CD4-positive, alpha-beta memory T cell (primary cell): ENCODE data around the gene PRCC. TPM values are rescaled to one million over a fixed set of nuclear protein-coding genes. Genes with fewer than 3 reads are reported as not detected.
"Not testable (repeated sequence)": the region's sequence is repeated elsewhere in the genome, so short reads cannot be mapped to it uniquely, and the experiment has no call there.

Source experiments
- CTCF ChIA-PET: fragments of 350-600 bp; sonication (Branson Sonifier 250); formaldehyde crosslinking; loops from one replicate; lab custom pipeline; 2021; ENCODE audit warnings: inconsistent platforms; ENCODE audit not compliant: partially characterized antibody; lab: Charles Lee
- POLR2A ChIA-PET: fragments of 350-600 bp; sonication (Branson Sonifier 250); formaldehyde crosslinking; loops from one replicate; lab custom pipeline; 2021; ENCODE audit not compliant: partially characterized antibody; lab: Charles Lee
- DNase-seq, 5 donors: peaks; one replicate each; pipeline versions ENCODE4 v3.0.0 to v3.0.0-alpha.2; 2020 to 2022; ENCODE audit warnings: mixed read lengths in 1 of 5
- H3K27ac ChIP-seq: one replicate; pipeline ENCODE4 v1.7.0; 2013; ENCODE audit warnings: low read depth, low read length
- H3K27me3 ChIP-seq: 2 replicates; pipeline ENCODE4 v1.7.0; 2013; ENCODE audit warnings: mild to moderate bottlenecking, low read length, moderate library complexity; ENCODE audit not compliant: insufficient read depth
- H3K36me3 ChIP-seq: 2 replicates; pipeline ENCODE4 v1.7.0; 2013; ENCODE audit warnings: mild to moderate bottlenecking, low read length, moderate library complexity; ENCODE audit not compliant: insufficient read depth
- H3K4me1 ChIP-seq: 2 replicates; pipeline ENCODE4 v1.7.0; 2013; ENCODE audit warnings: mild to moderate bottlenecking, low read length, moderate library complexity; ENCODE audit not compliant: insufficient read depth
- H3K4me3 ChIP-seq, 2 donors: one replicate each; pipeline ENCODE4 v1.7.0; 2013; ENCODE audit warnings: low read length in 2 of 2, mild to moderate bottlenecking in 1 of 2
- H3K9me3 ChIP-seq, 2 donors: one replicate each; pipeline ENCODE4 v1.7.0; 2013; ENCODE audit warnings: low read length in 2 of 2, control low read depth in 1 of 2; ENCODE audit not compliant: control insufficient read depth in 1 of 2
- H3K27ac Mint-ChIP-seq, 7 donors: one replicate each; pipeline ENCODE4 v1.8.0; 2020 to 2021; ENCODE audit warnings: mixed read lengths in 7 of 7, mild to moderate bottlenecking in 6 of 7, inconsistent platforms in 3 of 7, moderate library complexity in 3 of 7
- H3K27me3 Mint-ChIP-seq, 2 donors: one replicate each; pipeline ENCODE4 v1.8.0; 2020 to 2021; ENCODE audit warnings: mixed read lengths in 2 of 2
- H3K36me3 Mint-ChIP-seq, 2 donors: one replicate each; pipeline ENCODE4 v1.8.0; 2020 to 2021; ENCODE audit warnings: mixed read lengths in 2 of 2, inconsistent platforms in 1 of 2, mild to moderate bottlenecking in 1 of 2
- H3K4me1 Mint-ChIP-seq, 4 donors: one replicate each; pipeline ENCODE4 v1.8.0; 2020 to 2021; ENCODE audit warnings: mixed read lengths in 4 of 4, mild to moderate bottlenecking in 1 of 4
- H3K4me3 Mint-ChIP-seq, 8 donors: one replicate each; pipeline ENCODE4 v1.8.0; 2020 to 2021; ENCODE audit warnings: mixed read lengths in 8 of 8, mild to moderate bottlenecking in 7 of 8, moderate library complexity in 6 of 8, inconsistent platforms in 3 of 8
- H3K9me3 Mint-ChIP-seq, 8 donors: one replicate each; pipeline ENCODE4 v1.8.0; 2020 to 2021; ENCODE audit warnings: mixed read lengths in 8 of 8, mild to moderate bottlenecking in 5 of 8, inconsistent platforms in 3 of 8, moderate library complexity in 1 of 8
- intact Hi-C: fragments of 100-400 bp; cut with micrococcal nuclease; formaldehyde crosslinking; loops from one replicate; pipeline ENCODE4 v1.15.1; 2023
- polyA plus RNA-seq, 2 donors: library from polyadenylated mRNA; unstranded; fragments of 300-500 nt; fragmentation: Illumina TruSeq; gene quantifications; one replicate each; pipeline ENCODE4 v1.2.3, GENCODE V29; 2021
- total RNA-seq, 2 experiments: library from RNA; stranded (reverse); gene quantifications; one replicate each; pipeline ENCODE4 v1.2.3, GENCODE V29; 2021

PRCC gene
- total and polyA plus RNA-seq, 4 experiments from 2014 or later = 32.8 to 61.3 (median 56.8) TPM

- POLR2A ChIA-PET = interaction anchor here (1.1 to 3.4 kb wide), 3 partner anchors 9 to 15 kb away, joined by 3 to 17 read pairs (median 3); partner anchors contain the start of genes MRPL24 and PRCC
- H3K36me3 Mint-ChIP-seq = peaks cover 0 to 5% of the 10 kb centered on the region in 2 donors
- CTCF ChIA-PET = interaction anchor here (0.7 to 2.4 kb wide), 5 partner anchors 30 to 150 kb away, joined by 3 to 8 read pairs (median 3); partner anchors contain the start of gene NTRK1
Measured at GRCh38 chr1:156756355-156756754, 11.0 kb upstream of the PRCC start.

DNA sequence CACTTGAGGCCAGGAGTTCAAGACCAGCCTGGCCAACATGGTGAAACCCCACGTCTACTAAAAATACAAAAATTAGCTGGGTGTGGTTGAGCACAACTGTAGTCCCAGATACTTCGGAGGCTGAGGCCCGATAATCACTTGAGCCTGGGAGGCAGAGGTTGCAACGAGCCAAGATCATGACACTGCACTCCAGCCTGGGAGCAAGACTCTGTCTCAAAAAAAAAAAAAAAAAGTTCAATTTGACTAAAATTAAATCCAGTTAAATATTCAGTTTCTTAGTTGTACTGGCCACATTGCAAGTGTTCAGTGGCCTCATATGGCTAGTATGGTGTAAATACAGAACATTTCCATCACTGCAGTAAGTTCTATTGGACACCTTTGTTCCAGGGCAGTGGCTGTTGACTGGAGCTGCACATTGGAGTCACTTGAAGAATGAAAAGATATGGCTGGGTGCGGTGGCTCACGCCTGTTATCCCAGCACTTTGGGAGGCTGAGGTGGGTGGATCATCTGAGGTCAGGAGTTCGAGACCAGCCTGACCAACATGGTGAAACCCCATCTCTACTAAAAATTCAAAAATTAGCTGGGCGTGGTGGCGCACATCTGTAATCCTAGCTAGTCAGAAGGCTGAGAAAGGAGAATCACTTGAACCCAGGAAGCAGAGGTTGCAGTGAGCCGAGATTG, 9.6 kb upstream of the PRCC start:
- H3K36me3 ChIP-seq, H3K4me3 Mint-ChIP-seq, H3K36me3 Mint-ChIP-seq, DNase-seq, H3K9me3 Mint-ChIP-seq, H3K4me3 ChIP-seq, intact Hi-C loops, H3K9me3 ChIP-seq, H3K27me3 Mint-ChIP-seq, H3K27me3 ChIP-seq, H3K27ac ChIP-seq, H3K4me1 ChIP-seq: not testable (repeated sequence)
- Mint-ChIP-seq H3K4me1 (peaks cover 4 to 17% (median 11%) of the 10 kb centered on the region in 4 donors), H3K27ac (peak overlapping the region in 1 of 7 donors; percentile 13)
- CTCF ChIA-PET = interaction anchor here (0.9 to 2.4 kb wide), 2 partner anchors 11 to 68 kb away, joined by 3 to 8 read pairs; no protein-coding TSS in a partner anchor
- POLR2A ChIA-PET = interaction anchor here (1.3 kb wide), 1 partner anchor 9 kb away, joined by 4 read pairs; the partner anchor contains the start of gene PRCC

More at GRCh38 chr1:156756355-156756754, 11.0 kb upstream of the PRCC start:
- no peaks in the 10 kb centered on the region for H3K9me3 Mint-ChIP-seq
- intact Hi-C loops = no loop called here
- H3K27me3 Mint-ChIP-seq = no peaks in the 10 kb centered on the region
- no peaks in the 10 kb centered on the region for H3K36me3 ChIP-seq
- H3K4me3 Mint-ChIP-seq = no peak overlapping the region
- no peak overlapping the region for H3K27ac ChIP-seq
- no peaks in the 10 kb centered on the region for H3K9me3 ChIP-seq
- H3K4me3 ChIP-seq = no peak overlapping the region
- peaks cover 12% of the 10 kb centered on the region for H3K4me1 ChIP-seq
- DNase-seq = no peak
- peaks cover 9 to 30% (median 16%) of the 10 kb centered on the region in 4 donors for H3K4me1 Mint-ChIP-seq
- no peaks in the 10 kb centered on the region for H3K27me3 ChIP-seq
- H3K27ac Mint-ChIP-seq = no peak overlapping the region

GRCh38 chr1:156760092-156760795, 7.1 kb upstream of the PRCC start:
- Histone ChIP-seq H3K36me3 (no peaks in the 10 kb centered on the region), H3K4me3 (no peak overlapping the region), H3K9me3 (no peaks in the 10 kb centered on the region), H3K27me3 (no peaks in the 10 kb centered on the region), H3K4me1 (no peaks in the 10 kb centered on the region), H3K27ac (no peak overlapping the region)
- no peak for DNase-seq
- H3K36me3 Mint-ChIP-seq = no peaks in the 10 kb centered on the region
- H3K4me1 Mint-ChIP-seq = peaks cover 0 to 5% (median 3%) of the 10 kb centered on the region in 4 donors
- CTCF ChIA-PET = interaction anchor here (0.6 to 1.6 kb wide), 2 partner anchors 34 to 38 kb away, joined by 3 to 4 read pairs; no protein-coding TSS in a partner anchor
- H3K4me3 Mint-ChIP-seq = no peak overlapping the region
- no peaks in the 10 kb centered on the region for H3K27me3 Mint-ChIP-seq
- intact Hi-C loops = no loop called here
- POLR2A ChIA-PET = interaction anchor here (1.2 to 7.8 kb wide), 2 partner anchors 9 to 19 kb away, joined by 3 to 97 read pairs; partner anchors contain the start of genes HDGF and MRPL24
- H3K9me3 Mint-ChIP-seq = no peaks in the 10 kb centered on the region
- H3K27ac Mint-ChIP-seq = no peak overlapping the region

GRCh38 chr1:156760796-156761104, 6.6 kb upstream of the PRCC start:
- H3K9me3 Mint-ChIP-seq = no peaks in the 10 kb centered on the region
- H3K4me1 Mint-ChIP-seq = peaks cover 0 to 5% (median 3%) of the 10 kb centered on the region in 4 donors
- peak overlapping the region in 1 of 8 donors; percentile 26 for H3K4me3 Mint-ChIP-seq
- Histone ChIP-seq H3K4me3 (no peak overlapping the region), H3K27me3 (no peaks in the 10 kb centered on the region), H3K9me3 (no peaks in the 10 kb centered on the region), H3K36me3 (no peaks in the 10 kb centered on the region), H3K27ac (no peak overlapping the region), H3K4me1 (peaks cover 2% of the 10 kb centered on the region)
- intact Hi-C loops = no loop called here
- ChIA-PET POLR2A (interaction anchor here (1.2 to 7.8 kb wide), 2 partner anchors 9 to 20 kb away, joined by 3 to 97 read pairs; partner anchors contain the start of genes HDGF and MRPL24), CTCF (interaction anchor here (0.6 to 1.6 kb wide), 2 partner anchors 35 to 38 kb away, joined by 3 to 4 read pairs; no protein-coding TSS in a partner anchor)
- DNase-seq = no peak
- no peak overlapping the region for H3K27ac Mint-ChIP-seq
- H3K36me3 Mint-ChIP-seq = no peaks in the 10 kb centered on the region
- H3K27me3 Mint-ChIP-seq = no peaks in the 10 kb centered on the region

- DNase-seq, H3K9me3 ChIP-seq, H3K4me3 ChIP-seq, H3K27me3 Mint-ChIP-seq, H3K27ac ChIP-seq, H3K9me3 Mint-ChIP-seq, H3K27me3 ChIP-seq, intact Hi-C loops, H3K36me3 ChIP-seq, H3K4me3 Mint-ChIP-seq: not testable (repeated sequence)
- Mint-ChIP-seq H3K27ac (peak overlapping the region in 1 of 7 donors; percentile 57), H3K4me1 (peaks cover 16 to 22% (median 20%) of the 10 kb centered on the region in 4 donors), H3K36me3 (peaks cover 5 to 10% of the 10 kb centered on the region in 2 donors)
- POLR2A ChIA-PET = interaction anchor here (3.3 to 7.8 kb wide), 5 partner anchors 10 to 38 kb away, joined by 17 to 158 read pairs (median 79); partner anchors contain the start of genes HDGF, ISG20L2, METTL25B and MRPL24
- peaks cover 32% of the 10 kb centered on the region for H3K4me1 ChIP-seq
- CTCF ChIA-PET = interaction anchor here (8.7 kb wide), 1 partner anchor 37 kb away, joined by 91 read pairs; the partner anchor contains the start of genes ISG20L2 and METTL25B
Measured at GRCh38 chr1:156765136-156765535, 2.2 kb upstream of the PRCC start.

DNA sequence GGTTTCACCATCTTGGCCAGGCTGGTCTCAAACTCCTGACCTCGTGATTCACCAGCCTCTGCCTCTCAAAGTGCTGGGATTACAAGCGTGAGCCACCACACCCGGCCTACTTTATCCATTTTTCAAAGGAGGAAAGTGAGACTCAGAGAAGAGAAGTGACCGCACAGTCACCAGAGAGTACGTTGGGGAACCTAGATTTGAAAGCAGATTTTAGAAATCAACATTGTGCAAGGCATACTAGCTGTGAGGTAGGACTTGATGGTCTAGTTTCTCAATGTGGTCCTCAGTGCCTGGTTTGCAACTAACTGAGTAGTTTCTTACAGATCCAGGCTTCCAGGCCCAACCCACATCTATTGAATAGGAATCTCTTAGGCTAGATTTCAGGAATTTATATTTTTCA, 1.7 kb upstream of the PRCC start:
- intact Hi-C loops = no loop called here
- no peaks in the 10 kb centered on the region for H3K9me3 ChIP-seq
- CTCF ChIA-PET = interaction anchor here (3.9 to 8.7 kb wide), 2 partner anchors 37 to 76 kb away, joined by 16 to 91 read pairs; partner anchors contain the start of genes ISG20L2 and METTL25B

More for the DNA sequence above, 1.7 kb upstream of the PRCC start:
- POLR2A ChIA-PET = interaction anchor here (3.3 to 7.8 kb wide), 5 partner anchors 10 to 38 kb away, joined by 17 to 158 read pairs (median 79); partner anchors contain the start of genes HDGF, ISG20L2, METTL25B and MRPL24
- Mint-ChIP-seq H3K9me3 (no peaks in the 10 kb centered on the region), H3K4me1 (peaks cover 16 to 27% (median 23%) of the 10 kb centered on the region in 4 donors), H3K36me3 (peaks cover 9 to 14% of the 10 kb centered on the region in 2 donors), H3K27me3 (no peaks in the 10 kb centered on the region), H3K4me3 (peak overlapping the region in 2 of 8 donors; percentile 32 to 52), H3K27ac (peak overlapping the region in 1 of 7 donors; percentile 57)
- Histone ChIP-seq H3K27me3 (no peaks in the 10 kb centered on the region), H3K27ac (no peak overlapping the region), H3K4me3 (no peak overlapping the region), H3K4me1 (peaks cover 36% of the 10 kb centered on the region), H3K36me3 (no peaks in the 10 kb centered on the region)
- no peak for DNase-seq
